SH-SY5Y (cell line): ENCODE results near the gene FOS.

Experiments used
- GATA2 ChIP-seq: IDR thresholded peaks from 2 replicates; pipeline ENCODE4 v1.6.1; 2011; ENCODE audit warnings: mild to moderate bottlenecking, low read depth, low read length
- GATA3 ChIP-seq: IDR thresholded peaks from 2 replicates; pipeline ENCODE4 v1.6.1; 2011; ENCODE audit warnings: low read depth, mild to moderate bottlenecking, low read length, moderate library complexity

DNA sequence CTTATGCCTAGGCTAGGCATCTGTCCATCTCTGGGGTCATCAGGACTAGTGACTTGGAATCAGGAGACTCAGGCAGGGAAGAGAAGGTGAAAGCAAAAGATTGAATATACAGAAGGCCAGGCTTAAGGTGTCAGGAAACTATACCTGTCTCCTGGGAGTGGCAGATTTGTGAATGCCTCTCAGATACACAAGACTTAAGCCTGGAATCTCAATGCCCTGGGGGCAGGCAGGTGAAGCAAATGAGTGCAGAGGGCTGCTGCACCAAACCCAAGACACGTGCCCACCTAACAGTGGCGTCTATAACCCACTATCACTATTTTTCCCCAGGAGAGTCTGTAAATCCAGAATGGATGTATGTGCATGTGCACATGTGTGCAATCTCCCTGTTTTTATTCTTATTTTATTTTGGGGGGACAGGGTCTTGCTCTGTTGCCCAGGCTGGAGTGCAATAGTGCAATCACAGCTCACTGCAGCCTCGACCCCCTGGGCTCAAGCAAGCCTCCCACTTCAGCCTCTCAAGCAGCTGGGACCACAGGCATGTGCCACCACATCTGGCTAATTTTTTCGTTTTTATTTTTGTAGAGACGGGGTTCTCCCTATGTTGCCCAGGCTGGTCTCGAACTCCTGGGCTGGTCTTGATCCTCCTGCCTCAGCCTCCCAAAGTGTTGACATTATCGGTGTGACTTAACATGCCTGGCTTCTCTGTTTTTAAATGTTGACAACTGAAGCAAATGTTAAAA lies 31.9 kb upstream of the FOS start:
- TF ChIP-seq GATA3 (no peak), GATA2 (no peak)
